Measurements from ENCODE around the gene HLA-DPA1.
"Not testable (repeated sequence)": the region's sequence is repeated elsewhere in the genome, so short reads cannot be mapped to it uniquely, and the experiment has no call there.

Gene HLA-DPA1

DNA sequence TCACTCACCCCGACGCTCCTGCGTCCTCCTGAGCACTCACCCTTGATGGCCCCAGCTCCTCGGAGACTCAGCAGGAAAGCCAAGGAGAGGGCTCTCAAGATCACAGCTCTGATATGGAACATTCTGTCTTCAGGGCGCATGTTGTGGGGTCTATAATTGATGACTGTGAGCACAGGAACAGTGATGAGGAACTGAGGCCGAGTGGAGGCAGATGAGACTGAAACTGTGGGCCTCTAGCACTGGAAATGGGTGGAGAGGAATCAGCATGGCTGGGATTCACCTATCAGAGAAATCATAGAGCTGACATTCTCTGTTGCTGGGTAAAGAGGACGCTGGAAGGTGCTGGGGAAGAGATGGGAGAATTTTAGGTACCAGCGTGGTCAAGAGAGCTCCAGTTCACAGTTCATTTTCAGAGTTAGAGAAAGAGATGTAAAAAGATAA is at the start of gene HLA-DPA1:
Gene HLA-DPA1, minus strand, starts transcription at position 219 of the 441 bp plus-strand sequence.
- peak in 1 of 2 donors; percentile 81 for DNase-seq

DNA sequence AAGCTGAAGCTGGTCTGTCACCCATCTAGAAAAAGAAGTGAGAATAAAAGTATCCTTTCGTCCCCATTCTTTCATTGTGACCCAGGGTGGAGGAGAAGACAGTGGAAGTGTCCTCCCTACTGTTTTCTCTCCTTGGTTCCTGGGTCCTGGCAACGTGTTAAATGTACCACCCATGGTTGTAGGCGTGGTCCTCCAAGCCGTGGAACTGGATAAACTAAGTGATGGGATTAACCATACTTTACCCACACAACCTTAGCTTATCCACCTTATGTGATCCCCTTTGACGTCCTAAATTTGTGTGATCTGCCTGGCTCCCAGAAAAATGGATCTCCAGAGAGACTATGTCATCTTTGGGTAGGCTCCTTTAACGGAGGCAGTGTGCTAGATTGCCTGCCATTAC is 49.7 kb upstream of the HLA-DPA1 start:
- no peak for DNase-seq

DNA sequence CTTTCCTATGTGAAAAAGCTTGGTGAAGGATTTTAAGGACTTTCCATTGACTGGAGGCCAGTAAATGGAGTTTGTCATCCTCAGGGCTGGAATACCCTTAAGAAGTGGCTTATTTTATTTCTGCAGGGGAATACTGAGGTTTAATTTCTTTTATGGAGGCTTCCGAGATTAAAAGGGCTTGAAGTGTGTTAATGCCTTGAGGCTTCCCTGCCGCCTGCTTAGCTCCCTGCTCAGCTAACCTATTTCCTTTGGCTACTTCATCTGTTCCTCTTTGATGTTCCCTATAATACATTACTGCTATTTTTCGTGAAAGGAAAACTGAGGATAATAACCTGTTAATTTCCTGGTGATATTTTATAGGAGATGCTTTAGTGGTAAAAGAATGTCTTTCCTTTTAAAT is 46.6 kb upstream of the HLA-DPA1 start:
- no peak for DNase-seq

DNA sequence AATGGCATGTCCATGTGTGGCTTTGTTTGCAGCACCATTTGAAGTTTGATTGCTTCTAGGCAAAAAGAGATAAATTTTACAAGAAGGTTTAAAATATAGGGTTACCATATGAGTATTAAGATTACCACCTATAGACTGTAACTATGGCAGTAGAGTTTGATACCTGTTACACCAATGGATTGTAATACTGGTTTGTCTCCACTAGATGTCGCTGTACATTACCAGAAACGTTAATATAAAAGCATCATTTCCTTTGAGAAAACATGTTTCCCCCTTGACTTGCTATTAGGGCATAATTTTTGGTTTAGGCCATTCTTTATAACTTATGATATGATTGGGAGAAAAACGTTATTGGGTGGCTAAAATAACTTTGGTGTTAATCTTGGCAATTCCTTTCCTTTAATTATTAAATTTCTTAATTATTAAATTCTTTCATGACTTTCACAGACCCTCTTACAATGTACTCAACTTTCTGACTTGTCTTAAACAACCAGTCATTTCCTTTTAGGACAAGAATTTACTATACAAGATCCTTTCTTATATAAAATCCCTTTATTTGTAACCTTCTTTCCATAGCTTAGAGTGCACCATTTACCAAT is 45.2 kb upstream of the HLA-DPA1 start:
- peak in 1 of 2 donors; percentile 70 for DNase-seq

DNA sequence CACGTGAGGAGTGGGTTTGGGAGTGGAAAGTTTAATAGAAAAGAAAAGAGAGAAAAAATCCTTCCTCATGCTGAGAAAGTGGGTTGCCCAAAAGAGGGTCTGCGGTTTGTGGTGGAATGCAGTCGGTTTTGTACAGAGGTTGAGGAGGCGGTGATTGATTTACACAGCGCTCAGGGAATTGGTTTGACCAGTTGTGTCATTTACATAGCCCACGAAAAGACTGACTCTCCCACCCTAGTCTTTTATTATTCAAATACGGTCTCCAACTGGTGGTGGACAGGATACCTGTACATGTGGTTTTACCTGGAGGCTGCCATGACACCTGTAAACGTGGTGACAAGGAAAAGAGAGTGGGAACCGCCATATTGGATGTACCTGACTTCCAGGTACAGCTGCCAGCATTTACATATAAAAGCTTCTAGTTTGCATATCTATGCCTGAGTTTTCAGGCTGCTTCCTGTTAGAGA is 44.4 kb upstream of the HLA-DPA1 start:
- DNase-seq, result no peak

DNA sequence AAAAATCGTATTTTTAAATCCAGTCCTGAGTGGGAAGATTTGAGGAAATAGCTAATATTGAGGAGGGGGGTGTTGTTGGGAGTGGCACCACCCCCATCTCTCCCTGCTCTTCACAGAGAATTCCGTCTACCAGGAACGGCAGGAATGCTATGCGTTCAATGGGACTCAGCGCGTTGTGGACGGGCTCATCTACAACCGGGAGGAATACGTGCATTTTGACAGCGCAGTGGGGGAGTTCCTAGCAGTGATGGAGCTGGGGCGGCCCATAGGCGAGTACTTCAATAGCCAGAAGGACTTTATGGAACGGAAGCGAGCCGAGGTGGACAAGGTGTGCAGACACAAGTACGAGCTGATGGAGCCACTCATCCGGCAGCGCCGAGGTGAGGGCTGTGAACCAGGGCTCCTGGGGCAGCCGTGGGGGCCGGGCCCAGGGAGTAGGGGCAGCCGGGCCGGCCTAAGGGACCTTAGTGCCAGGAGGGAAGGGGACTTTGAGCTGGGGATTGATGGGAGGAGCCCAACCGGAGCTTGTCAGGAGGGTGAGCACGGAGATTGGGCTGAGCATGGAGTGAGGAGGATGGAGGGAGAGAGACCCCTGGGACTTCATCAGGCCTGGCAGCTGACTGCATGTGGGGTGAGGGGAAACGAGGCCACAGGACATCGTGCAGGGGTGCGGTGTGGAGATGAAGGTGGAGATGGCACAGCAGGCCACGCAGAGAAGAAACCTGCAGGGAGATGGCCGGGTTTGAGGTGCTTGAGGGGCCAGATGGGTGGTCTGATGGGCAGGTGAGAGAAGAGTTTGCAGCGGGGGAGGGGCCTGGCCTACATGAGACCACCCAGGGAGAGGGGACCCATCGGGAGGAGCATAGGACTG is 43.6 kb upstream of the HLA-DPA1 start:
- no peak for DNase-seq

DNA sequence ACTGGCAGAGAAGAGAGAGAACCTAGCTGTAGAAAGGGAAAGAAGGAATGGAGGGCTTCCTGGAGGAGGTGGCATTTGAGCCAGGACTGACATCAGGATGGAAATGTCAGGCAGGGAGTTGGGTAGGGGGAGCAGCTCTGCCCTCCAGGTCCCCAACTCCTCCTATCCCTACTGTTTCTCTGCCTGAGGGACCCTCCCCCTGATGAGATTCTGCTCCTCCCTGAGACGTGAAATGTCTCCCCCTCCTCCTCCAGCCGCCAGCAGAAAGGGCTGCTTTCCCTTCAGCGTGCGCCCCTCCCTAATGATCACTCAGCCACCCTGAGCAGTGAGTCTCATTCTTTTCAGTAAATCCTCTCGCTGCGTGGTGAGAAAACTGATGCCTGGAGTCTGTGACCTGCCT is 43.0 kb upstream of the HLA-DPA1 start:
- no peak for DNase-seq

DNA sequence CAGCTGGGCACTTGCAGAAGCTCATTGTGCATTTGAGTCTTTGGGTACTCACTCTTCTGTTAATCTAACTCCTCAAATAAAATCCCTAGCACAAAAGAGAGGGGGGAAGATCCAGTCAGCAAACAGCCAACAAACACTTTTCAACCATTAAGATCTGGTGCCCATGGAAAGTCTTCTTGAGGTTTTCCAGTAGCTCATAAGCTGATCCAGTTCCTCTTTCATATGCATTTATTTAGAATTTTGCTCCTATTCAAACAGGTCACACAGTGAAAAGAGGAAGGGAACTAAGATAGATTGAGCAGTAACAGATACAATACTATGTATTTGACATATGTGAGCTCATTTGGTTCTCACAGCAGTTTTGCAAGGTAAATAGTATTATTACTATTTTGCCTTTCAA is 41.0 kb upstream of the HLA-DPA1 start:
- peak in 1 of 2 donors; percentile 15 for DNase-seq

DNA sequence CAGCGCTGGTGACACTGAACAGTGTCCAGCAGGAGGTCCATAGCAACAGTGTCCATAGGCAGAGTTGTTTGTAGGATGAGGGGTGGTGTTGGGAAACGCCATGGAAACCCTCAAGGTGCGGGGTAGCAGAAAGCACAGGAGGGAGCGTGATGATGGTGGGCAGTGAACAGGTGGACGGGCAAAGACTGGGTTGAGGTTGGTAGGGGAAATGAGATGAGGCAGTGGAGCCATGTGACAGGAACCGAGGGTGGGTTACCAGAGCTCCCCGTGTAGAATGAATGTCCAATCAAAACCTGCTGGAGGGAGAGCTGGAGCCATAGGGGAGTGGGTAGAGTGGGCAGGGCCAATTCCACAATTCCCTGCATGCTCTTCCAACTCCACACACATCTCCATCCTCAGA is 40.3 kb upstream of the HLA-DPA1 start:
- DNase-seq, result no peak

DNA sequence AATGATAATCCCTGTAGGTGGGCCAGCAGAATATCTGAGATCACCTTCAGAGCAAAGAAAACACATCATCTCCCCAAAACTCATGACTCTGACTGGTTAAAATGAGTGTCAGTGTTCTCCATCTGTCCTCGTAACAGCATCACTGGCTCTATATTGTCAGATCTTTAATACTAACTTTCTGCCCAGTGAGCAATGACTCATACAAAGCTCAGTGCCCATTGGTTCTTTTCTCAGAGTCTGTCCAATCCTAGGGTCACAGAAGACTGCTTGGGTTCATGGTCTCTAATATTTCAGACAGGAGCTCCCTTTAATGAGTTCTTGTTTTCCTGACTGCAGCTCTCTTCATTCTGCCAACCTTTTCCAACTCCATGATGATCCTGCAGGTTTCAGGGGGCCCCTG is 38.7 kb upstream of the HLA-DPA1 start:
- peak in 1 of 2 donors; percentile 56 for DNase-seq

DNA sequence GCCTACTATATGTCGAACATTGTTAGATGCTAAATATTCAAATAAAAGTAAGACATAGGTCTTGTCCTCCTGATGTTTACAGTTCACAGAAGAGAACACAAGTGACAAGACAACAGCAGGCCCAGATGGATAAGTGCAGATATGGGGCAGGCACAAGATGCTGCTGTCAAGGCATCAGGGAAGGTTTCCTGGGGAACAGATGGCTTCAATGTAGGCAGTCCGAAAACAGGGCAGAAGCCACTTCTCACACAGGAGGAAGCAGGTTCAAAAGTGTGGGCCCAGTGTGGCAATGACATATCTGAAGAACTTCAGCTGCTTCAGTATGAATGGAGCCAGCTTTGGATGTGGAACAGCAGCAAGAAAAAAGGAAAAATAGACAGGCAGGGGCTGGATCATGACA is 34.9 kb upstream of the HLA-DPA1 start:
- no peak for DNase-seq

DNA sequence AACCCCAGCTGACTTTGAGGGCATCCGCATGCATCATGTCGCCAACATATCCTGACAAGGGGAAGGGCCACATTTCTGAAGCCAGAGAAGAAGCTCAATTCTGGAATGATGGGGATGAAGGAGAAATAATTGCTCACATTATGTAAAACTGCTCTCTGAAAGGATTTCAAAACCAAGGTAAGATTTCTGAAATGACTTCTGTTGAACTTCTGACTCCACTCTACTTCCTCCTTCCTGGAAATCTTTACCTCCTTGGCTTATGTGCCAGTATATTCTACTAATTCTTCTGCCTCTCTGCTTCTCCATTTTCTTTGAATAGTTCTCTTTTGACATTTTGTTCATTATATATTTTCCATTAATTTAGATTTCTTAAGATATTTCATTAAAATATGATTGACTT is 34.2 kb upstream of the HLA-DPA1 start:
- DNase-seq, result no peak

DNA sequence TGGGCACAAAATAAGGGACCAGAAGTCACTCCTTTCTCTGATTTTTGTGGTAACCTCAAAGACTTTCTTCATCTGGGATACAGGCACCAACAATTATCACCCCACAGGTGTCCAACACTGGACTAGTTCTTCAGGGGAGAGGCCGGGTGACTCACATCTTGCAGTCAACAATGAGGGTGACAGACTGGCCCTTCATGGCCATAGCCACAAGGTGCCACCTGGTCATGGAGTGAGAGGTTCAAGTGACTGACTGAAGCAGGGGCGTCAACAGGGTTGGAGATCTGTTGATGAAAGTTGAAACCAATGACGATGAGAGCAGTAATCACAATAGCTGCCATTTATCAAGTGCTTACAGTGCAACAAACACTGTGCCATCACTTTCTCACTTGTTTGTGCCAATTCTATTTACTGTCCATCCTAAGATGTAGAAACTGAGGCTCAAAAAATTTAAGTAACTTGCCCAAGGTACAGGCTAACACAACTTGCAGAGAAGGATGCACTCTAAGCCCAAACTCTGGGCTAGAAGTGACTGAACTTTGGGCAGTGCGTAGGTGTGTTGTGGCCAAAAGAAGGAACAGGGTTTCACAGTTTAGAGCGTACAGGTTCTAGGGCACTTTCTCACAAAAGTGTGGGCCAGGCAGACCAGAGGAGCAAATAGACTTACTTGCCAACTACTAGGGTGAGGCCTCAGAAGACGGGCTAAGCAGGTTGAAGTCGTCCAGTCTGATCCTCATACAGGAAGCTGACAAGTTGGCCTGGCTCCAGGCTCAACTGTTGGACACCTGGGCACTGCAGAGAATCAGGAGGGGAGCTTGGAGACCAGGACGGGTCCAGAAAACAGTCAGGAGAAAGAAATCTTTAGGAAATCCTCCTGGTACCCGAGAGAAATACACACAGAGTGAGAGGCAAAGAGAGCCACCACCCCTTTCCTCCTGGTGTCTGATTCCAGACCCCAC is 32.7 kb upstream of the HLA-DPA1 start:
- no peak for DNase-seq

DNA sequence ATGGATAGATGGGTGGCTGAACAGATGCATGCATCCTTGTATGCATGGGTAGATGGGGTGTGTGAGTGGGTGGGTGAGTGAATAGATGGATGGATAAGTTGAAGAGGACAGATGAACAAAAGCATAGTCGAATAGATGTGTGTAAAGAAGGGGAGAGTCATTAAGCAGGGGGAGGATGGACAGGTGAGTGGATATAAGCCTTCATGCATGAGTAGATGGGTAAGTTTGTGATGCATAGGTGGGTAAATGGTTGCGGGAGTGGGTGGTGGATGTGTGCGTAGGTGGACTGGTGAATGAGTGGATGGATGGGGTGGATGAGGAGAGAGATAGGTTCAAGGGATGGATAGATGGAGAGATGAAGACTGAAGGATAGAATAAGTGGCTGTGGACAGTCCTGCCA is 31.9 kb upstream of the HLA-DPA1 start:
- DNase-seq, result no peak

DNA sequence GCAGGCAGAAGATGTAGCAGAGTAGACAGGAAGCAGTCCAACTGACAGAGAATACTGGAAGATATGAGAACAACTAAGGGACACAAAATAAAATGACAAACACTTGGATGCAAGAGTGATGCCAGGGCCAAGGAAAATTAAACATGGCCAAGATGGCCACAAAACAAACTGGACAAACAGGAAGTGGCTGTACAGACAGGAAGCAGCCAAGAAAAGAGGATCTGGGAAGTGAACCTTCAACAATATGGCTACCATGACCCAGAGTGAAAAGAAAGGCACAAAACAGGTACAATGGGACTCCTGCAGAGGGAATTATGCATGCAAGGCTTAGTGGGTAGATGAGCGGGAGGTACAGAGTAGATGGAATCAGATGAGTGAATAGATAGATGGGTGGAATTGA is 31.4 kb upstream of the HLA-DPA1 start:
- DNase-seq, result no peak

DNA sequence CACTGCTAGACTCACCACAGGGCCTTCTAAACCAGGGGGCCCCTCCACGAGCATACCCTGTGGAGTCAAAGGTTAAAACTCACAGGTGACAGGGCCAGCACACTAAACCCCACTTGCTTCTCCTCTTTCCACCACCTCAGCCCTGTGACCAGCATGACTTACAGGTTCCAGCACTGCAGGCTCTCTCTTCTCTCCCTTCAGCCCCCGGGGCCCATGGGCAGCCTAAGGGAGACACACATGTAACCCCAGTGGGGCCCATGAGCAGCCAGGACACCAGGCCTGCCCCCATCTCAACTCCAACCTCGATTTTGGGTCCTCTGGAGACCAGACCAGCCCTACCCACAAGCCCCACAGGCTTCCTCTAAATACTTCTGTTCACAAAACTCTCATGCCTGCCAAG is 30.3 kb upstream of the HLA-DPA1 start:
- DNase-seq, result no peak

DNA sequence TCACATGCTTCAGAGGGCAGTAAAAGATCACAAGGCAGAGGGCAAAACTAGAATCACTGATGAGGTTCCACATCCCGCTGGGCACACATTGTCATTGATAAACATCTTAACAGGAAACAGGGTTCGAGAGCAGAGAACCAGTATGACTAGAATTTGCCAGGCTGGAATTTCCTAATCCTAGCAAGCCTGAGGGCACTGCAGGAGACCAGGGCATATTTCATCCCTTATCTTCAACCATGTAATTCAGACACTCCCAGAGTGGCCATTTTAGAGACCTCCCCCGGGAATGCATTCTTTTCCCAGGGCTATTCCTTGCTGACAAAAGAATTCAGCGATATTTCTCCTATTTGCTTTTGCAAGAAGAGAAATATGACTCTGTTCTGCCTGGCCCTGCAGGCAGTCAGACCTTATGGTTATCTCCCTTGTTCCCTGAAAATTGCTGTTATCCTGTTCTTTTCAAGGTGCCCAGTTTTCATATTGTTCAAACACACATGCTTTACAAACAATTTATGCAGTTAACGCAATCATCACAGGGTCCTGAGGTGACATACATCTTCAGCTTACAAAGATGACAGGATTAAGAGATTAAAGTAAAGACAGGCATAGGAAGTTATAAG is 27.8 kb upstream of the HLA-DPA1 start:
- DNase-seq, result not testable (repeated sequence)

DNA sequence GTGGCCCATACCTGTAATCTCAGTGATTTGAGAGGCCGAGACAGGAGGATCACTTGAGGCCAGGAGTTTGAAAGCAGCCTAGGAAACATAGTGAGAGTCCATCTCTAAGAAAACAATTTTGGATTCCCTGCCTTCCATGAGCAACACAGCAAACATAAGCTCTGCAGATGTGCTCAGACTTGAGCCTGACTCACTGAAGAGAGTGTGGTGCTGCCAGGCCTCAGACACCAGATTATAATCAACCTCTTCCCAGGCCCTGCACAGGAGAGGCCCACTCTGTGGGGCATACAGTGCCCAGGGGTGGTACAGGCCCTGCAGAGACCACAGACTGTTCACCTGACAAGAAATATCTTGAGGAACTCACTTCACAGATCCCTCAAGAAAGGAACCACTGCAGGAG is 22.2 kb upstream of the HLA-DPA1 start:
- DNase-seq, result no peak

DNA sequence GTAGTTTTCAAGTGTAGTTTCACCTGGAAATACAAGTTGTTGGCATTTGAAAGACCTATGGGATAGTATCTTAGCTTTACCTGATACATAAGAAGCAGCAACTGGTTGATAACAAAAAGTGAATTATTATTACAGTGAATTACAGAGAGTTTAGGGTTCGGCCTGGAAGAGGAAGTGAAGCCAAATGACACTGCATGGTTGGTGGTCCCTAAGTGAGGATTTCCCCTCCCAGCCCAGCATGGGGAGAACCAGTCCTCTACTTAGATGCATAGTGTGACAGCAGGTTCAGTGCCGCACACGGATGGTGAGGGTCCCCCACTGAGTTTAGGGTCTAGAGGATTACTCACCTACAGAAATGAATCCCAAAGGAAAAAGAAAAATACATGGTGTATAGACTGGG is 20.4 kb upstream of the HLA-DPA1 start:
- no peak for DNase-seq

DNA sequence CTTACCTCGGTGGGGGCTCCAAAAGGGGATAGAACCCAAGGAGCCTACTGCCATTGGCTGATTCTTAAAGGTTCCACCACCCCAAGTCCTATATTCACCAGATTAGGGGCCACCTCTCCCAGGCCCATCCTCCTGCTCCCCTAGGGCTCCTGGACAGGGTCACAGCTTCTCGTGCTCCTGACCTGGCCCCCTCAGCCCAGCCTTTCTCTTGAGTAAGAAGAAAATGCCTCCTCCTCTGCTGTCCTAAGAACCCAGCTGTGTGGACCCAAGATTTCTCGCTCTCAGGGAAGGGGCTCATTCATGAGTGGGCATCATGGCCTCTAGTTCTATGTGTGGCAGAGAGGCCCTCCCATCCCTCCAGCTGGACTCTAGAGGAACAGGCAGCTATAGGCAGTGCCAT is 18.9 kb upstream of the HLA-DPA1 start:
- no peak for DNase-seq

DNA sequence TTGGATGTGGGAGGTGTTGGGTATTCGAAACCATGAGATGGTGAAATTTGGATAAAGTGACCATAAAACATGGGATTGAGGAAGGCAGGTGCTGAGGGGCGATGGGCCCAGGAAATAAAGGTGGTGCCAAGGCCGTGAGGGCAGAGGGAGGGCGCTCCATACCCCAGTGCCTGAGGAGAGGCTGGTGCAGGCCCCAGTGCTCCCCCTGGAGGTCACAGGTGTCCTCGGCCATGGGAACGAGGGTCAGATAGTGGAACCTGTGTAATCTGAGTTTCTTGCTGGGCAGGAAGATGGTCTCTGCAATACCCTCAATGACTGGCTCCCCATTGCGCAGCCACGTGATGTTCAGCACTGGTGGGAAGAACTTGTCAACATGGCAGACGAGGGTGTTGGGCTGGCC is 18.5 kb upstream of the HLA-DPA1 start:
- DNase-seq, result peak in 1 of 2 donors; percentile 12

DNA sequence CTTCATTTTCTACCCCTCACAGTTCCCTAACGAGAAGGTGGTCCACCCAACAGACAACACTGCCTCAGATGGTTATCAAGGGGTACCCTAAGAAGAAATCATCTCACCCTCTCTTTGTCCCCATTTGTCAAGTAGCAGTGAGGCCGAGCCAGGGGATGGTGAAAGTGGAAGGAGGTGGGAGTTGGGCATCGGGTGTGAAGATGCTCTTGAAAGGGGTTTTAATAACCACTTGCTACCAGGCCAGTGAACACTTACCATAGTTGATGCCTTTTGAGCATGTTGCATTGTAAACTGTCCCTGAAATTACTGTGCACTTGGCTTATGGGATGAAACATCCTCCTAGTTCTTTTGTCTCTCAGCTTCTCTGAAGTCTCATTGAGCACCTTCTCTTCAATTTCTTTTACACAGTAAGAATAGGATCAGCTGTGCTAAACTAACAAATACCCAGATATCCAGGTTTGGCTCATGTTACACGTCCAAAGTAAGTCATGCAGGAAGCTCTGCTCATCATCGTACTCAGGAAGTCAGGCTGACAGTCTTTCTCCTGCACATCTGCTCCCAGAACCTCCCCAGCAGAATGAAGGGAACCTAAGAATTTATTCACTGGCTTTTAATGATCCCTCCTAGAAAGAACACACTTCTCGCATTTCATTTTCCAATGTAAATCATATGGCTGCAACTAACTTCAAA is 15.6 kb upstream of the HLA-DPA1 start:
- DNase-seq, result peak in 1 of 2 donors; percentile 6

Measured in bone marrow (tissue), 2 donors.